Measurements from ENCODE around the gene C6orf47. TPM values are rescaled to one million over a fixed set of nuclear protein-coding genes. Genes with fewer than 3 reads are reported as not detected.
"Not testable (repeated sequence)": the region's sequence is repeated elsewhere in the genome, so short reads cannot be mapped to it uniquely, and the experiment has no call there.

C6orf47 gene, protein sequence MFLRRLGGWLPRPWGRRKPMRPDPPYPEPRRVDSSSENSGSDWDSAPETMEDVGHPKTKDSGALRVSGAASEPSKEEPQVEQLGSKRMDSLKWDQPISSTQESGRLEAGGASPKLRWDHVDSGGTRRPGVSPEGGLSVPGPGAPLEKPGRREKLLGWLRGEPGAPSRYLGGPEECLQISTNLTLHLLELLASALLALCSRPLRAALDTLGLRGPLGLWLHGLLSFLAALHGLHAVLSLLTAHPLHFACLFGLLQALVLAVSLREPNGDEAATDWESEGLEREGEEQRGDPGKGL
- total RNA-seq (10 to 100 TPM; 37.5 to 39.9 TPM), polyA plus RNA-seq (10 to 100 TPM; 15.8 to 29.7 TPM)

- H3K27ac Mint-ChIP-seq = peak within 1 kb of the TSS; percentile 88 to 95 (median 91)
- H3K4me1 ChIP-seq (ENCODE audit: insufficient read depth, low read length) = peaks cover 61% of the 10 kb centered on the region
- peak within 1 kb of the TSS; percentile 71 to 83 for H3K4me3 ChIP-seq (ENCODE audit: low read length in 2 of 2)
- H3K36me3 Mint-ChIP-seq = peaks cover 18 to 59% of the 10 kb centered on the region in 2 donors
- peaks cover 0 to 2% (median 0%) of the 10 kb centered on the region in 8 donors for H3K9me3 Mint-ChIP-seq
- ChIA-PET CTCF (ENCODE audit: partially characterized antibody) (interaction anchor here (0.8 kb wide), 1 partner anchor 63 kb away, joined by 3 read pairs; no protein-coding TSS in a partner anchor), POLR2A (ENCODE audit: partially characterized antibody) (interaction anchor here (0.5 to 8.6 kb wide), 28 partner anchors 7 to 1311 kb away, joined by 3 to 269 read pairs (median 4); partner anchors contain the start of genes ABHD16A, APOM, BAG6 and CLIC1)
- DNase-seq = peak; percentile 64 to 76 (median 66)
- no peaks in the 10 kb centered on the region for H3K9me3 ChIP-seq (ENCODE audit: control insufficient read depth in 1 of 2, low read length in 2 of 2)
- peak within 1 kb of the TSS; percentile 84 for H3K27ac ChIP-seq (ENCODE audit: low read depth, low read length)
- peaks cover 48 to 87% (median 66%) of the 10 kb centered on the region in 4 donors for H3K4me1 Mint-ChIP-seq
- H3K36me3 ChIP-seq (ENCODE audit: insufficient read depth, low read length) = peaks cover 13% of the 10 kb centered on the region
- H3K27me3 ChIP-seq (ENCODE audit: insufficient read depth, low read length) = no peaks in the 10 kb centered on the region
- peak within 1 kb of the TSS; percentile 86 to 93 (median 92) for H3K4me3 Mint-ChIP-seq
- intact Hi-C loops (cut with micrococcal nuclease) = loop anchor here (1.0 to 10.0 kb wide), 2 partner anchors 8 to 1544 kb away; partner anchors contain the start of genes BAG6, HSD17B8, RING1 and RXRB
- H3K27me3 Mint-ChIP-seq = no peaks in the 10 kb centered on the region
Measured at GRCh38 chr6:31660381-31661261, at the start of gene C6orf47. Gene C6orf47, minus strand, starts transcription at chr6:31660778. Its CDS starts 831 bp downstream, at chr6:31659947.

GRCh38 chr6:31709157-31709556 is 48.6 kb upstream of the C6orf47 start:
- H3K4me1 Mint-ChIP-seq = peaks cover 5 to 16% (median 11%) of the 10 kb centered on the region in 4 donors
- H3K4me3 ChIP-seq (ENCODE audit: low read length in 2 of 2); H3K9me3 ChIP-seq (ENCODE audit: control insufficient read depth in 1 of 2, low read length in 2 of 2); H3K27ac ChIP-seq (ENCODE audit: low read depth, low read length); H3K36me3 ChIP-seq (ENCODE audit: insufficient read depth, low read length); H3K9me3 Mint-ChIP-seq; intact Hi-C loops (cut with micrococcal nuclease); DNase-seq; H3K36me3 Mint-ChIP-seq; POLR2A ChIA-PET (ENCODE audit: partially characterized antibody); H3K27me3 Mint-ChIP-seq; H3K27me3 ChIP-seq (ENCODE audit: insufficient read depth, low read length); H3K27ac Mint-ChIP-seq; H3K4me3 Mint-ChIP-seq: not testable (repeated sequence)
- CTCF ChIA-PET (ENCODE audit: partially characterized antibody) = interaction anchor here (0.6 to 0.8 kb wide), 2 partner anchors 60 to 435 kb away, joined by 3 to 4 read pairs; no protein-coding TSS in a partner anchor
- H3K4me1 ChIP-seq (ENCODE audit: insufficient read depth, low read length) = peaks cover 11% of the 10 kb centered on the region

DNA sequence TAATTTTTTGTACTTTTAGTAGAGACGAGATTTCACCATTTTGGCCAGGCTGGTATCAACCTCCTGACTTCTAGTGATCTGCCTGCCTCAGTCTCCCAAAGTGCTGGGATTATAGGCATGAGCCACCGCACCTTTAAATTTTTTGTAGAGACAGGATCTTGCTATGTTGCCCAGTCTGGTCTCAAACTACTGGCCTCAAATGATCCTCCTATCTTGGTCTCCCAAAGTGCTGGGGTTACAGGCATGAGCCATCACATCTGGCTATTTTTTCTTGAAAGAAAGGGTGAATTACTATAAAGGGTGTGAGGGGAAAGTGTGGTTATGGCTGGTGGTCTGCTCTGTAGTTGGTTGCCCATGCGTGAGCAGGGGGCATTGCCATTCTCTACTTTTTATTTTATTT is 47.6 kb upstream of the C6orf47 start:
- Mint-ChIP-seq H3K4me3 (no peak overlapping the region), H3K27me3 (peaks cover 0 to 1% of the 10 kb centered on the region in 2 donors), H3K4me1 (peaks cover 7 to 23% (median 18%) of the 10 kb centered on the region in 4 donors), H3K9me3 (no peaks in the 10 kb centered on the region), H3K36me3 (peaks cover 0 to 2% of the 10 kb centered on the region in 2 donors), H3K27ac (no peak overlapping the region)
- no peak overlapping the region for H3K27ac ChIP-seq (ENCODE audit: low read depth, low read length)
- CTCF ChIA-PET (ENCODE audit: partially characterized antibody) = interaction anchor here (0.6 to 0.7 kb wide), 2 partner anchors 104 to 436 kb away, joined by 3 to 4 read pairs; no protein-coding TSS in a partner anchor
- no peaks in the 10 kb centered on the region for H3K27me3 ChIP-seq (ENCODE audit: insufficient read depth, low read length)
- intact Hi-C loops (cut with micrococcal nuclease) = no loop called here
- no peak for DNase-seq
- no peaks in the 10 kb centered on the region for H3K36me3 ChIP-seq (ENCODE audit: insufficient read depth, low read length)
- H3K4me3 ChIP-seq (ENCODE audit: low read length in 2 of 2) = no peak overlapping the region
- POLR2A ChIA-PET (ENCODE audit: partially characterized antibody) = no interaction called here
- peaks cover 19% of the 10 kb centered on the region for H3K4me1 ChIP-seq (ENCODE audit: insufficient read depth, low read length)
- H3K9me3 ChIP-seq (ENCODE audit: control insufficient read depth in 1 of 2, low read length in 2 of 2) = no peaks in the 10 kb centered on the region

GRCh38 chr6:31707701-31708100 is 47.1 kb upstream of the C6orf47 start:
- no peaks in the 10 kb centered on the region for H3K36me3 ChIP-seq (ENCODE audit: insufficient read depth, low read length)
- Mint-ChIP-seq H3K9me3 (peaks cover 0 to under 1% (median 0%) of the 10 kb centered on the region in 8 donors), H3K4me3 (no peak overlapping the region), H3K27me3 (peaks cover 0 to under 1% of the 10 kb centered on the region in 2 donors), H3K4me1 (peaks cover 8 to 29% (median 20%) of the 10 kb centered on the region in 4 donors), H3K36me3 (peaks cover 0 to 4% of the 10 kb centered on the region in 2 donors), H3K27ac (no peak overlapping the region)
- intact Hi-C loops (cut with micrococcal nuclease) = no loop called here
- ChIA-PET POLR2A (ENCODE audit: partially characterized antibody) (no interaction called here), CTCF (ENCODE audit: partially characterized antibody) (no interaction called here)
- H3K4me3 ChIP-seq (ENCODE audit: low read length in 2 of 2) = no peak overlapping the region
- no peak for DNase-seq
- H3K27ac ChIP-seq (ENCODE audit: low read depth, low read length) = no peak overlapping the region
- H3K27me3 ChIP-seq (ENCODE audit: insufficient read depth, low read length) = no peaks in the 10 kb centered on the region
- no peaks in the 10 kb centered on the region for H3K9me3 ChIP-seq (ENCODE audit: control insufficient read depth in 1 of 2, low read length in 2 of 2)
- peaks cover 19% of the 10 kb centered on the region for H3K4me1 ChIP-seq (ENCODE audit: insufficient read depth, low read length)

DNA sequence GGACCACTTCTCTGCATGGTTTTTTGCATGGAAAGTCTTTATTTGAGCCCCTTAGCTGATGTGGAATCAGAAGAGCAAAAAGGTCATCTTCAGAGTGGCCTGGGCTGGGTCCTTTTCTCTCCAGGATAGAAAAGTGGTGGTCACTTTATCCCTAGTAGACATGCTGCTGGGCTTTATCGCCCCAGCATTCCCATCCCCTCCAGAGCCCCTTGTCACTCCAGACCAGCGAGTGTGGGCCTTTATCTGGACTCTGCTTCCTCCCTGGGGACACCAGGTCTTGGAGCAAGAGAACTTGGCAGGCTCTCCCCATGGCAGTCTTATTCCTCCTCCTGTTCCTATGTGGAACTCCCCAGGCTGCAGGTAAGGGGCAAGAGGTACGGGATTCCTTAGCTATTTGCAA is 46.0 kb upstream of the C6orf47 start, which contains the start of gene LY6G6F:
TSS of gene LY6G6F (plus strand) at position 268 of the 400 bp plus-strand sequence. CDS start at position 309, 41 bp downstream.
- ChIA-PET POLR2A (ENCODE audit: partially characterized antibody) (no interaction called here), CTCF (ENCODE audit: partially characterized antibody) (no interaction called here)
- no peaks in the 10 kb centered on the region for H3K27me3 ChIP-seq (ENCODE audit: insufficient read depth, low read length)
- no peak for DNase-seq
- H3K4me3 ChIP-seq (ENCODE audit: low read length in 2 of 2) = no peak within 1 kb of the TSS
- no peak within 1 kb of the TSS for H3K27ac ChIP-seq (ENCODE audit: low read depth, low read length)
- peaks cover 0 to 5% (median 0%) of the 10 kb centered on the region in 8 donors for H3K9me3 Mint-ChIP-seq
- peak within 1 kb of the TSS in 2 of 7 donors; percentile 42 to 48 for H3K27ac Mint-ChIP-seq
- H3K4me1 ChIP-seq (ENCODE audit: insufficient read depth, low read length) = peaks cover 27% of the 10 kb centered on the region
- intact Hi-C loops (cut with micrococcal nuclease) = no loop called here
- H3K9me3 ChIP-seq (ENCODE audit: control insufficient read depth in 1 of 2, low read length in 2 of 2) = no peaks in the 10 kb centered on the region
- H3K4me3 Mint-ChIP-seq = no peak within 1 kb of the TSS
- H3K36me3 Mint-ChIP-seq = peaks cover 0 to 13% of the 10 kb centered on the region in 2 donors
- H3K4me1 Mint-ChIP-seq = peaks cover 15 to 35% (median 28%) of the 10 kb centered on the region in 4 donors
- H3K36me3 ChIP-seq (ENCODE audit: insufficient read depth, low read length) = no peaks in the 10 kb centered on the region
- no peaks in the 10 kb centered on the region for H3K27me3 Mint-ChIP-seq

- Mint-ChIP-seq H3K36me3 (peaks cover 4 to 18% of the 10 kb centered on the region in 2 donors), H3K4me3 (no peak overlapping the region), H3K9me3 (peaks cover 0 to 5% (median 0%) of the 10 kb centered on the region in 8 donors), H3K4me1 (peaks cover 19 to 35% (median 28%) of the 10 kb centered on the region in 4 donors), H3K27me3 (no peaks in the 10 kb centered on the region), H3K27ac (no peak overlapping the region)
- no peak overlapping the region for H3K27ac ChIP-seq (ENCODE audit: low read depth, low read length)
- peaks cover 27% of the 10 kb centered on the region for H3K4me1 ChIP-seq (ENCODE audit: insufficient read depth, low read length)
- H3K36me3 ChIP-seq (ENCODE audit: insufficient read depth, low read length) = no peaks in the 10 kb centered on the region
- no peak overlapping the region for H3K4me3 ChIP-seq (ENCODE audit: low read length in 2 of 2)
- DNase-seq = no peak
- no peaks in the 10 kb centered on the region for H3K27me3 ChIP-seq (ENCODE audit: insufficient read depth, low read length)
- intact Hi-C loops (cut with micrococcal nuclease) = no loop called here
- POLR2A ChIA-PET (ENCODE audit: partially characterized antibody) = no interaction called here
- no peaks in the 10 kb centered on the region for H3K9me3 ChIP-seq (ENCODE audit: control insufficient read depth in 1 of 2, low read length in 2 of 2)
- CTCF ChIA-PET (ENCODE audit: partially characterized antibody) = no interaction called here
Measured at GRCh38 chr6:31705931-31706330, 45.4 kb upstream of the C6orf47 start.
